ENCODE results near the gene CNTNAP5.

Gene CNTNAP5

GRCh38 chr2:124286089-124286783 lies 261.1 kb downstream of the CNTNAP5 start:
- TF ChIP-seq CTCF (IDR thresholded peaks at IDR 0.05; ENCODE audit: low read depth, low read length): no peak
- Histone ChIP-seq H3K27ac (no peak overlapping the region), H3K36me3 (no peaks in the 10 kb centered on the region)

GRCh38 chr2:124289060-124289459 lies 264.0 kb downstream of the CNTNAP5 start:
- Histone ChIP-seq H3K4me3 (ENCODE audit: low read depth, low read length) (no peak overlapping the region), H3K9me3 (ENCODE audit: severe bottlenecking) (no peaks in the 10 kb centered on the region), H3K27me3 (ENCODE audit: insufficient read depth, low read depth, severe bottlenecking) (no peaks in the 10 kb centered on the region), H3K27ac (no peak overlapping the region), H3K36me3 (no peaks in the 10 kb centered on the region)
- no peak for DNase-seq
- no peak for TF ChIP-seq CTCF (IDR thresholded peaks at IDR 0.05; ENCODE audit: low read depth, low read length)

More at GRCh38 chr2:124286089-124286783, 261.1 kb downstream of the CNTNAP5 start:
- no peaks in the 10 kb centered on the region for H3K27me3 ChIP-seq (ENCODE audit: insufficient read depth, low read depth, severe bottlenecking)
- DNase-seq: no peak
- H3K9me3 ChIP-seq (ENCODE audit: severe bottlenecking): no peaks in the 10 kb centered on the region
- no peak overlapping the region for H3K4me3 ChIP-seq (ENCODE audit: low read depth, low read length)

GRCh38 chr2:124289615-124290014 lies 264.5 kb downstream of the CNTNAP5 start:
- peak; percentile 42 for TF ChIP-seq CTCF (IDR thresholded peaks at IDR 0.05; ENCODE audit: low read depth, low read length)
- DNase-seq: peak; percentile 13
- Histone ChIP-seq H3K4me3 (ENCODE audit: low read depth, low read length) (no peak overlapping the region), H3K36me3 (no peaks in the 10 kb centered on the region), H3K27ac (no peak overlapping the region), H3K9me3 (ENCODE audit: severe bottlenecking) (no peaks in the 10 kb centered on the region), H3K27me3 (ENCODE audit: insufficient read depth, low read depth, severe bottlenecking) (no peaks in the 10 kb centered on the region)

- Histone ChIP-seq H3K27me3 (ENCODE audit: insufficient read depth, low read depth, severe bottlenecking) (no peaks in the 10 kb centered on the region), H3K27ac (no peak overlapping the region), H3K4me3 (ENCODE audit: low read depth, low read length) (no peak overlapping the region), H3K36me3 (no peaks in the 10 kb centered on the region), H3K9me3 (ENCODE audit: severe bottlenecking) (no peaks in the 10 kb centered on the region)
- no peak for DNase-seq
- TF ChIP-seq CTCF (IDR thresholded peaks at IDR 0.05; ENCODE audit: low read depth, low read length): no peak
Observed at GRCh38 chr2:124296470-124296869, 271.4 kb downstream of the CNTNAP5 start.

- H3K27me3 ChIP-seq (ENCODE audit: insufficient read depth, low read depth, severe bottlenecking): no peaks in the 10 kb centered on the region
- TF ChIP-seq CTCF (IDR thresholded peaks at IDR 0.05; ENCODE audit: low read depth, low read length): no peak
- H3K9me3 ChIP-seq (ENCODE audit: severe bottlenecking): no peaks in the 10 kb centered on the region
- no peaks in the 10 kb centered on the region for H3K36me3 ChIP-seq
- no peak overlapping the region for H3K27ac ChIP-seq
- H3K4me3 ChIP-seq (ENCODE audit: low read depth, low read length): no peak overlapping the region
- no peak for DNase-seq
Observed at GRCh38 chr2:124301915-124302314, 276.8 kb downstream of the CNTNAP5 start.
